Esophagus muscularis mucosa (tissue), 4 donors: ENCODE data around the gene RHOXF2. TPM values are rescaled to one million over a fixed set of nuclear protein-coding genes. Genes with fewer than 3 reads are reported as not detected.

Experiments
- DNase-seq: peaks from one replicate; pipeline ENCODE4 v3.0.0-alpha.2; 2017; ENCODE audit errors: extremely low spot score
- H3K27ac ChIP-seq, 4 donors: fragments of 200-600 bp; sonication (generic); replicated peaks in 1 of 4; 1 replicate in 3 of 4; 2 replicates in 1 of 4; pipeline ENCODE4 v1.5.1; 2016 to 2019; ENCODE audit warnings: mild to moderate bottlenecking in 1 of 4
- H3K27me3 ChIP-seq, 4 donors: fragments of 200-600 bp; sonication (generic); one replicate each; pipeline versions ENCODE4 v1.5.1 to v1.6.0; 2016 to 2019
- H3K36me3 ChIP-seq, 4 donors: fragments of 200-600 bp; sonication (generic); one replicate each; pipeline ENCODE4 v1.5.1; 2016 to 2019
- H3K4me1 ChIP-seq, 4 donors: fragments of 200-600 bp; sonication (generic); one replicate each; pipeline ENCODE4 v1.5.1; 2016 to 2019
- H3K4me3 ChIP-seq, 4 donors: fragments of 200-600 bp; sonication (generic); 1 replicate in 2 of 4; 2 replicates in 2 of 4; pipeline ENCODE4 v1.5.1; 2016 to 2019; ENCODE audit warnings: mild to moderate bottlenecking in 4 of 4, moderate library complexity in 1 of 4
- H3K9me3 ChIP-seq, 4 donors: fragments of 200-600 bp; sonication (generic); 1 replicate in 3 of 4; 2 replicates in 1 of 4; pipeline ENCODE4 v1.5.1; 2016 to 2019
- CTCF ChIP-seq, 3 experiments: fragments of 200-600 bp in 2 of 3; fragments of 450-650 bp in 1 of 3; sonication (generic) in 2 of 3; IDR thresholded peaks; one replicate each; pipeline ENCODE4 v1.5.1; 2017 to 2019; ENCODE audit warnings: antibody characterized with exemption in 3 of 3, mild to moderate bottlenecking in 2 of 3, moderate library complexity in 1 of 3
- EP300 ChIP-seq: sonication (generic); formaldehyde crosslinking; IDR thresholded peaks from one replicate; pipeline ENCODE4 v1.6.1; 2017; ENCODE audit warnings: antibody characterized with exemption
- POLR2A ChIP-seq: fragments of 450-650 bp; IDR thresholded peaks from one replicate; pipeline ENCODE4 v1.6.1; 2017; ENCODE audit warnings: antibody characterized with exemption, moderate library complexity, mild to moderate bottlenecking, low read depth
- POLR2AphosphoS5 ChIP-seq, 2 donors: sonication (generic); formaldehyde crosslinking; IDR thresholded peaks; one replicate each; pipeline ENCODE4 v1.6.1; 2017; ENCODE audit warnings: antibody characterized with exemption in 2 of 2
- WGBS: methylation state at CpG from one replicate; pipeline ENCODE4 v1.1.5; 2018; 5-methylcytosine and 5-hydroxymethylcytosine counted together
- intact Hi-C: fragments of 100-400 bp; cut with DNase I; formaldehyde crosslinking; loops from one replicate; pipeline ENCODE4 v1.15.1; 2023
- total RNA-seq, 4 donors: library from RNA; depleted of rRNA; stranded (reverse); fragments of >200 nt; gene quantifications; one replicate each; pipeline versions ENCODE4 v1.1.0 to v1.2.1, GENCODE V29; 2016

RHOXF2 gene
- total RNA-seq, 4 donors from 2014 or later, result not detected

GRCh38 chrX:120213438-120214265 lies 55.2 kb downstream of the RHOXF2 start:
- no peak for TF ChIP-seq POLR2AphosphoS5 (IDR thresholded peaks at IDR 0.05)
- peak; percentile 61 to 71 (median 62) for TF ChIP-seq CTCF (IDR thresholded peaks at IDR 0.05)
- TF ChIP-seq POLR2A, result no peak
- no peak for TF ChIP-seq EP300
- intact Hi-C loops, result loop anchor here (10.0 kb wide), 1 partner anchor 89 kb away; no protein-coding TSS in a partner anchor
- H3K27me3 ChIP-seq, result no peaks in the 10 kb centered on the region
- H3K27ac ChIP-seq, result no peak overlapping the region
- WGBS, result 23% methylated on average over 8 of the region's 8 CpGs
- H3K36me3 ChIP-seq, result no peaks in the 10 kb centered on the region
- no peak overlapping the region for H3K4me3 ChIP-seq
- H3K9me3 ChIP-seq, result no peaks in the 10 kb centered on the region
- no peaks in the 10 kb centered on the region for H3K4me1 ChIP-seq
- DNase-seq, result no peak

Other genes starting within 250 kb of the RHOXF2 start
- 1 to 10 TPM; 5.3 to 7.1 (median 6.6) TPM for gene NKAP, start 214.9 kb upstream of the RHOXF2 start, total RNA-seq
- not detected for gene RHOXF2B, start 80.9 kb upstream of the RHOXF2 start, total RNA-seq
- gene RHOXF1, start 42.7 kb upstream of the RHOXF2 start, total RNA-seq, result not detected
- 1 to 10 TPM; 7.9 to 9.1 (median 8.1) TPM for gene ZBTB33, start 92.2 kb downstream of the RHOXF2 start, total RNA-seq
- 1 to 10 TPM; 1.2 to 4.7 (median 4.2) TPM for gene TMEM255A, start 152.8 kb downstream of the RHOXF2 start, total RNA-seq
- gene ATP1B4, start 203.5 kb downstream of the RHOXF2 start, total RNA-seq, result not detected